ENCODE results near the gene RAP1GAP. TPM values are rescaled to one million over a fixed set of nuclear protein-coding genes. Genes with fewer than 3 reads are reported as not detected.

RAP1GAP gene
- total RNA-seq, 2 donors from 2014 or later: 46.5 to 104 TPM

DNA sequence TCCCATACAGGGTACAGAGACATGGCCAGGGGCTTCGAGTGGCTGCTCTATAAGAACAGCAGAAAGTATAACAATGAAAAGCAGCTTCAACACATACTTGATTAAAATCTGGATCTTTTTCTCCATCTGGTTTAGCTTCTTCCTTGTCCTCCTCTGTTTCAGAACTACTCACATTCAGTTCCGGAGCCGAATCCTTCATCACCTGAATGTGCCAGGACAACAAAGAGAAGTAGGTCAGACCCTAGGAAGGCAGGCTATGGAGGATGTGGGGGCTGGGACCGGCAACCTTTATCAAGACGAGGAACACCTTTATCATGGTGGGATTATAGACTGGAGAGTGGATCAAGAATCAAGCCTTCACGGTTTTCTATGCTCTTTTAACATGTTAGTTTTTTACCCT is 32.2 kb upstream of the RAP1GAP start:
- TF ChIP-seq POLR2A (IDR thresholded peaks at IDR 0.05): no peak
- TF ChIP-seq, protein P1, sequence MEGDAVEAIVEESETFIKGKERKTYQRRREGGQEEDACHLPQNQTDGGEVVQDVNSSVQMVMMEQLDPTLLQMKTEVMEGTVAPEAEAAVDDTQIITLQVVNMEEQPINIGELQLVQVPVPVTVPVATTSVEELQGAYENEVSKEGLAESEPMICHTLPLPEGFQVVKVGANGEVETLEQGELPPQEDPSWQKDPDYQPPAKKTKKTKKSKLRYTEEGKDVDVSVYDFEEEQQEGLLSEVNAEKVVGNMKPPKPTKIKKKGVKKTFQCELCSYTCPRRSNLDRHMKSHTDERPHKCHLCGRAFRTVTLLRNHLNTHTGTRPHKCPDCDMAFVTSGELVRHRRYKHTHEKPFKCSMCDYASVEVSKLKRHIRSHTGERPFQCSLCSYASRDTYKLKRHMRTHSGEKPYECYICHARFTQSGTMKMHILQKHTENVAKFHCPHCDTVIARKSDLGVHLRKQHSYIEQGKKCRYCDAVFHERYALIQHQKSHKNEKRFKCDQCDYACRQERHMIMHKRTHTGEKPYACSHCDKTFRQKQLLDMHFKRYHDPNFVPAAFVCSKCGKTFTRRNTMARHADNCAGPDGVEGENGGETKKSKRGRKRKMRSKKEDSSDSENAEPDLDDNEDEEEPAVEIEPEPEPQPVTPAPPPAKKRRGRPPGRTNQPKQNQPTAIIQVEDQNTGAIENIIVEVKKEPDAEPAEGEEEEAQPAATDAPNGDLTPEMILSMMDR (IDR thresholded peaks at IDR 0.05): no peak
- intact Hi-C loops (cut with DNase I): no loop called here
- H3K4me3 ChIP-seq: no peak overlapping the region
- ATAC-seq: no peak
- H3K36me3 ChIP-seq (replicated peaks in 1 of 2; ENCODE audit: insufficient read depth in 1 of 2, low read depth in 2 of 2): no peaks in the 10 kb centered on the region
- no peaks in the 10 kb centered on the region for H3K4me1 ChIP-seq
- H3K27me3 ChIP-seq: no peaks in the 10 kb centered on the region
- no peaks in the 10 kb centered on the region for H3K9me3 ChIP-seq
- no peak for DNase-seq
- no peak overlapping the region for H3K27ac ChIP-seq
- WGBS, 2 donors: 89 to 92% methylated on average over 6 of the region's 6 CpGs

DNA sequence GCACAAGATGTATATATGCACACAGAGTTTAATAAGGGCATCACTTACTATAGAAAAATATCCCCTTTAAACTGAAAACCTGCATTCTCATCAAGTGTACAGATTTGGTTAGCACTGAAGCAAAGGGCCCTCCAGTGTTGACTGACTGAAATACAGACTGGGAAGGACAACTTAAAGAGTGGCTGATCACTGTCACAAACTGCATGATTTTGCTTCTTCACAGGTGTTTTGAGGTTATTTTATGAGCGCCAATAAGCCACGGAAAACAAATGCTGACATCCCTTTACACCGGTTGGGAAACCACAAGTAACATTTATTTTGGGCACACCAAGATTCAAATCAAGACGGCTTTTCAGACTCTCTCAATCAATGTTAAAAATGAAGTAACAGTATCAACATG is 30.9 kb upstream of the RAP1GAP start:
- no peak for TF ChIP-seq POLR2A (IDR thresholded peaks at IDR 0.05)
- TF ChIP-seq, protein P1 (IDR thresholded peaks at IDR 0.05): no peak
- no peak overlapping the region for H3K27ac ChIP-seq
- H3K4me3 ChIP-seq: no peak overlapping the region
- ATAC-seq (no peak), DNase-seq (no peak)
- H3K4me1 ChIP-seq: no peaks in the 10 kb centered on the region
- H3K9me3 ChIP-seq: no peaks in the 10 kb centered on the region
- WGBS, 2 donors: 81 to 91% methylated on average over 4 of the region's 4 CpGs
- no peaks in the 10 kb centered on the region for H3K27me3 ChIP-seq
- no peaks in the 10 kb centered on the region for H3K36me3 ChIP-seq (replicated peaks in 1 of 2; ENCODE audit: insufficient read depth in 1 of 2, low read depth in 2 of 2)
- intact Hi-C loops (cut with DNase I): no loop called here

DNA sequence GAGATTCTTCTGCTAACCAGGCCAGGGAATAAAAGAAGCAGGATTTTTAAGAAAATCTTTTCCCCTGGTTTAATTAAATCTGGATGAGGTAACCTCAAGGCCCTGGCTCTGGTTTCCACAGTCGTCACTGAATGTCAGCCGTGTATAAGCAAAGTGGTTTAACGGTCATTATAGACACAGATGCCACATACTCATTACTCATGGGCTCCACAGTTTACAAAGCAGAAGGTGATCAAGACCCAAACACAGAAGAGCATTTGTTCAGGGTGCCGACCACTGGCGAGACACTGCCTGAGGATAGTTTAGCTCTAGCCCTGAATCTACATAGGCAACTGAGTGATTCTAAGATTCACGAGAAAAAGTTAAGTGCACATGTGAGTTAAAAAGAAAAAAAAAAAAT is 27.8 kb upstream of the RAP1GAP start:
- 91 to 93% methylated on average over 6 of the region's 6 CpGs for WGBS, 2 donors
- H3K4me1 ChIP-seq: no peaks in the 10 kb centered on the region
- H3K4me3 ChIP-seq: no peak overlapping the region
- no peaks in the 10 kb centered on the region for H3K9me3 ChIP-seq
- peaks cover 0 to 3% of the 10 kb centered on the region in 2 donors for H3K36me3 ChIP-seq (replicated peaks in 1 of 2; ENCODE audit: insufficient read depth in 1 of 2, low read depth in 2 of 2)
- H3K27ac ChIP-seq: no peak overlapping the region
- TF ChIP-seq, protein P1 (IDR thresholded peaks at IDR 0.05): no peak
- no peak for TF ChIP-seq POLR2A (IDR thresholded peaks at IDR 0.05)
- no peaks in the 10 kb centered on the region for H3K27me3 ChIP-seq
- DNase-seq: no peak
- intact Hi-C loops (cut with DNase I): no loop called here
- ATAC-seq: no peak

DNA sequence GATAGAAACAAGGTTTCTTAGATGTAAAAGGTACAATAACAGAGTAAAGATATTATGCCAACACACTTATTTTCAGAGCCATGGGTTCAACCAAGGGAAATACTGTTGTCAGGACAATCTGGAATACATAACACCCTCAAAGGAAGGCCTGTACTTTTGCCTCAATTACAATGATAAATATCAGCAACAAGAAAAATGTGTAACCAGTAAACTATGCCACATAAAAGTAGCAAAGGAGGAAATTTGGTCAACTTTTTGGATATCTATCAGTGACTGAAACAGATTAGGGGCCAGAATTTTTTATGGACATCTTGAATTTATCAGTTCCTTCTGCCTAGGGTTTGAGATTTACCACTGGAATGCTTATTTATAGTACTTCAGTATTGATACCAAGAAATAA is 24.6 kb upstream of the RAP1GAP start:
- Histone ChIP-seq H3K4me3 (no peak overlapping the region), H3K4me1 (no peaks in the 10 kb centered on the region), H3K36me3 (replicated peaks in 1 of 2; ENCODE audit: insufficient read depth in 1 of 2, low read depth in 2 of 2) (peaks cover 0 to 3% of the 10 kb centered on the region in 2 donors), H3K9me3 (no peaks in the 10 kb centered on the region), H3K27me3 (no peaks in the 10 kb centered on the region), H3K27ac (no peak overlapping the region)
- TF ChIP-seq POLR2A (IDR thresholded peaks at IDR 0.05): no peak
- TF ChIP-seq, protein P1 (IDR thresholded peaks at IDR 0.05): no peak
- ATAC-seq (no peak), DNase-seq (no peak)
- intact Hi-C loops (cut with DNase I): no loop called here

DNA sequence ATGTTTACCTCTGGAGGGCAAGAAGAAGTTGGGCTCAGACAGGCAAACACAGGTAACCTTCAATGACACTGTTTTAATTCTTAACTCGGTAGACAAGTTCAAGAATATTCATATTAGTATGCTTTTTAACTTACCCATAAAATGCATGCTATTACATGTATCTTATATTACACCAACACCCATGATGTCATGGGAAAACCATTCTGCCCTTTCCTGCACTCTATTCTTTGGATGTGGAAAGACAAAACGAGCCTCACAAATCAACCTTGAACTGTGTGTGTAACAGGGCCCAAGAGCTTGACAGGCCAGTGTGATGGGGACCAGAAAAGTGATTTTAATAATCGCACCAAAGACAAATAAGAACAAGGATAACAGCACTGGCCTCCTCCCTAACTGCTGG is 22.6 kb upstream of the RAP1GAP start:
- H3K4me1 ChIP-seq: no peaks in the 10 kb centered on the region
- H3K27me3 ChIP-seq: no peaks in the 10 kb centered on the region
- 47 to 49% methylated on average over 3 of the region's 3 CpGs for WGBS, 2 donors
- H3K9me3 ChIP-seq: no peaks in the 10 kb centered on the region
- peaks cover 0 to 3% of the 10 kb centered on the region in 2 donors for H3K36me3 ChIP-seq (replicated peaks in 1 of 2; ENCODE audit: insufficient read depth in 1 of 2, low read depth in 2 of 2)
- H3K4me3 ChIP-seq: no peak overlapping the region
- H3K27ac ChIP-seq: no peak overlapping the region
- intact Hi-C loops (cut with DNase I): no loop called here
- DNase-seq (no peak), ATAC-seq (no peak)
- TF ChIP-seq, protein P1 (IDR thresholded peaks at IDR 0.05): no peak
- TF ChIP-seq POLR2A (IDR thresholded peaks at IDR 0.05): no peak
